Smooth muscle cell (in vitro differentiated cells): Measurements from ENCODE around the gene FAM20A. TPM values are rescaled to one million over a fixed set of nuclear protein-coding genes. Genes with fewer than 3 reads are reported as not detected.

Source experiments
- DNase-seq: peaks from one replicate; lab custom pipeline; 2025; ENCODE audit not compliant: unreplicated experiment; lab: John Stamatoyannopoulos, UW
- H2AFZ ChIP-seq: fragments of 200-600 bp; sonication (generic); 2 replicates; pipeline ENCODE4 v1.6.0; 2016; ENCODE audit warnings: antibody characterized with exemption, low read depth, mild to moderate bottlenecking
- H3F3A ChIP-seq: fragments of 200-600 bp; sonication (generic); 2 replicates; pipeline ENCODE4 v1.6.0; 2017; ENCODE audit warnings: antibody characterized with exemption, low read depth
- H3K27ac ChIP-seq: fragments of 200-600 bp; sonication (generic); 2 replicates; pipeline ENCODE4 v1.5.1; 2016; ENCODE audit warnings: low read depth, mild to moderate bottlenecking
- H3K27me3 ChIP-seq: fragments of 200-600 bp; sonication (generic); 2 replicates; pipeline ENCODE4 v1.6.1; 2016; ENCODE audit warnings: low read depth, mild to moderate bottlenecking
- H3K36me3 ChIP-seq: fragments of 200-600 bp; sonication (generic); 2 replicates; pipeline ENCODE4 v1.5.1; 2016; ENCODE audit warnings: low read depth
- H3K4me1 ChIP-seq: fragments of 200-600 bp; sonication (generic); 2 replicates; pipeline ENCODE4 v1.5.1; 2016; ENCODE audit warnings: low read depth
- H3K4me2 ChIP-seq: fragments of 200-600 bp; sonication (generic); 2 replicates; pipeline ENCODE4 v1.6.0; 2016; ENCODE audit warnings: mild to moderate bottlenecking
- H3K4me3 ChIP-seq: fragments of 200-600 bp; sonication (generic); 2 replicates; pipeline ENCODE4 v1.5.1; 2016; ENCODE audit warnings: mild to moderate bottlenecking
- H3K79me2 ChIP-seq: fragments of 200-600 bp; sonication (generic); 2 replicates; pipeline ENCODE4 v1.6.0; 2016; ENCODE audit warnings: low read depth, mild to moderate bottlenecking
- H3K9ac ChIP-seq: fragments of 200-600 bp; sonication (generic); 2 replicates; pipeline ENCODE4 v1.6.0; 2016; ENCODE audit warnings: low read depth
- H3K9me3 ChIP-seq: fragments of 200-600 bp; sonication (generic); replicated peaks from 2 replicates; pipeline ENCODE4 v1.5.1; 2016; ENCODE audit warnings: low read depth
- H4K20me1 ChIP-seq: fragments of 200-600 bp; sonication (generic); 2 replicates; pipeline ENCODE4 v1.6.0; 2016; ENCODE audit warnings: low read depth
- CTCF ChIP-seq: fragments of 200-600 bp; sonication (generic); IDR thresholded peaks from 2 replicates; pipeline ENCODE4 v1.5.1; 2017; ENCODE audit warnings: borderline replicate concordance, mild to moderate bottlenecking, antibody characterized with exemption; ENCODE audit not compliant: insufficient read depth, poor library complexity, severe bottlenecking
- WGBS: methylation state at CpG from one replicate; pipeline ENCODE4 v1.1.7; 2016; ENCODE audit warnings: low lambda C conversion rate; 5-methylcytosine and 5-hydroxymethylcytosine counted together
- polyA plus RNA-seq: library from polyadenylated mRNA; unstranded; fragments of >200 nt; fragmentation: Nextera tagmentation; extraction: Ambion mirVana; gene quantifications from 2 replicates; pipeline ENCODE4 v1.2.1, GENCODE V29; 2016
- total RNA-seq: library from RNA; depleted of rRNA; stranded (reverse); fragments of >200 nt; gene quantifications from 2 replicates; pipeline ENCODE4 v1.2.3, GENCODE V29; 2014

FAM20A gene
- total and polyA plus RNA-seq, 2 experiments from 2014 or later: 4.6 to 10.8 TPM

GRCh38 chr17:68613739-68614298, 12.7 kb upstream of the FAM20A start:
- Histone ChIP-seq H2AFZ (no peak overlapping the region), H3K27ac (no peak overlapping the region), H3K27me3 (no peaks in the 10 kb centered on the region), H3K4me1 (no peaks in the 10 kb centered on the region), H3K4me3 (no peak overlapping the region), H3K36me3 (no peaks in the 10 kb centered on the region), H3K79me2 (no peaks in the 10 kb centered on the region), H3K9me3 (peaks cover 16% of the 10 kb centered on the region), H4K20me1 (no peaks in the 10 kb centered on the region), H3F3A (no peaks in the 10 kb centered on the region), H3K9ac (no peak overlapping the region), H3K4me2 (no peak overlapping the region)
- peak; percentile 39 for TF ChIP-seq CTCF
- WGBS: 45% methylated on average over 5 of the region's 5 CpGs
- DNase-seq: no peak

- Histone ChIP-seq H2AFZ (no peak overlapping the region), H3K9me3 (peaks cover 23% of the 10 kb centered on the region), H3K27ac (no peak overlapping the region), H3K27me3 (no peaks in the 10 kb centered on the region), H3K79me2 (no peaks in the 10 kb centered on the region), H3K4me2 (no peak overlapping the region), H3K9ac (no peak overlapping the region), H3K4me1 (no peaks in the 10 kb centered on the region), H3K36me3 (no peaks in the 10 kb centered on the region), H4K20me1 (no peaks in the 10 kb centered on the region), H3K4me3 (no peak overlapping the region), H3F3A (no peaks in the 10 kb centered on the region)
- no peak for TF ChIP-seq CTCF
- no peak for DNase-seq
Observed at GRCh38 chr17:68612923-68613292, 11.7 kb upstream of the FAM20A start.

- WGBS: 81% methylated on average over 3 of the region's 3 CpGs
- Histone ChIP-seq H3K4me3 (no peak overlapping the region), H3K79me2 (no peaks in the 10 kb centered on the region), H3F3A (no peaks in the 10 kb centered on the region), H3K27ac (no peak overlapping the region), H3K9me3 (peaks cover 25% of the 10 kb centered on the region), H3K4me1 (no peaks in the 10 kb centered on the region), H2AFZ (no peak overlapping the region), H3K27me3 (no peaks in the 10 kb centered on the region), H3K4me2 (no peak overlapping the region), H4K20me1 (no peaks in the 10 kb centered on the region), H3K9ac (no peak overlapping the region), H3K36me3 (no peaks in the 10 kb centered on the region)
- no peak for DNase-seq
- TF ChIP-seq CTCF: no peak
Observed at GRCh38 chr17:68612209-68612922, 11.2 kb upstream of the FAM20A start.
